Measurements from ENCODE around the gene DBP.

The DBP gene

GRCh38 chr19:48615231-48616040 lies 21.7 kb downstream of the DBP start:
- no peak overlapping the region for H2BK5ac ChIP-seq (ENCODE audit: low read depth, low read length, poor library complexity)

GRCh38 chr19:48614436-48615230 lies 22.5 kb downstream of the DBP start, which contains the start of gene FAM83E:
Gene FAM83E (minus strand): TSS chr19:48615076. CDS start chr19:48613372, 1,704 bp downstream.
- H3K4me3 ChIP-seq (ENCODE audit: low read depth, low read length): no peak within 1 kb of the TSS
- peak within 1 kb of the TSS; percentile 25 for H3K18ac ChIP-seq (ENCODE audit: low read length)
- H4K91ac ChIP-seq (ENCODE audit: low read depth, low read length): no peak within 1 kb of the TSS
- peaks cover 5 to 11% of the 10 kb centered on the region in 2 experiments for H3K4me1 ChIP-seq (ENCODE audit: control insufficient read depth in 1 of 2, insufficient read depth in 2 of 2, low read length in 2 of 2)
- H3K79me2 ChIP-seq (ENCODE audit: control insufficient read depth, insufficient read depth, low read length, poor library complexity): peaks cover 16% of the 10 kb centered on the region
- no peaks in the 10 kb centered on the region for H3K27me3 ChIP-seq (ENCODE audit: insufficient read depth, low read length)
- H3K27ac ChIP-seq (ENCODE audit: low read depth, low read length): peak within 1 kb of the TSS; percentile 13
- no peak within 1 kb of the TSS for H4K12ac ChIP-seq (ENCODE audit: low read depth, low read length)
- H3K9ac ChIP-seq (ENCODE audit: low read length): no peak within 1 kb of the TSS
- H3K4ac ChIP-seq (ENCODE audit: low read depth, low read length): no peak within 1 kb of the TSS
- H3K79me1 ChIP-seq (ENCODE audit: low read length): peaks cover 6% of the 10 kb centered on the region
- no peak within 1 kb of the TSS for H3K23ac ChIP-seq (ENCODE audit: low read length)
- H2BK120ac ChIP-seq (ENCODE audit: insufficient read depth, low read length, poor library complexity): no peak within 1 kb of the TSS
- H3K36me3 ChIP-seq (ENCODE audit: control insufficient read depth in 1 of 2, insufficient read depth in 2 of 2, low read length in 2 of 2): peaks cover 34 to 37% of the 10 kb centered on the region in 2 experiments
- DNase-seq: peak in 1 of 2 donors; percentile 53
- no peak within 1 kb of the TSS for H2BK12ac ChIP-seq (ENCODE audit: low read length)
- no CpG with 5 or more reads among the region's 31 CpGs for WGBS (ENCODE audit: extremely low coverage, insufficient coverage, insufficient read length)
- no peak within 1 kb of the TSS for H2AFZ ChIP-seq (ENCODE audit: insufficient read depth, low read length, poor library complexity)
- H3K4me2 ChIP-seq (ENCODE audit: low read length): no peak within 1 kb of the TSS
- no peak within 1 kb of the TSS for H2AK5ac ChIP-seq (ENCODE audit: low read length)
- H2BK5ac ChIP-seq (ENCODE audit: low read depth, low read length, poor library complexity): no peak within 1 kb of the TSS
- no peak within 1 kb of the TSS for H4K8ac ChIP-seq (ENCODE audit: low read depth, low read length)
- H3K9me3 ChIP-seq (ENCODE audit: insufficient read depth, low read depth, low read length): peaks cover 3% of the 10 kb centered on the region
- H3K14ac ChIP-seq (ENCODE audit: low read length): no peak within 1 kb of the TSS

More at GRCh38 chr19:48615231-48616040, 21.7 kb downstream of the DBP start:
- no peak overlapping the region for H2AK5ac ChIP-seq (ENCODE audit: low read length)
- no peak overlapping the region for H3K4me3 ChIP-seq (ENCODE audit: low read depth, low read length)
- no peak overlapping the region for H2AFZ ChIP-seq (ENCODE audit: insufficient read depth, low read length, poor library complexity)
- H3K79me2 ChIP-seq (ENCODE audit: control insufficient read depth, insufficient read depth, low read length, poor library complexity): peaks cover 16% of the 10 kb centered on the region
- no peak overlapping the region for H3K9ac ChIP-seq (ENCODE audit: low read length)
- H3K4me1 ChIP-seq (ENCODE audit: control insufficient read depth in 1 of 2, insufficient read depth in 2 of 2, low read length in 2 of 2): peaks cover 5 to 13% of the 10 kb centered on the region in 2 experiments
- H3K4ac ChIP-seq (ENCODE audit: low read depth, low read length): no peak overlapping the region
- H3K9me3 ChIP-seq (ENCODE audit: insufficient read depth, low read depth, low read length): peaks cover 2% of the 10 kb centered on the region
- H3K18ac ChIP-seq (ENCODE audit: low read length): peak overlapping the region; percentile 25
- no peak overlapping the region for H3K14ac ChIP-seq (ENCODE audit: low read length)
- no peaks in the 10 kb centered on the region for H3K27me3 ChIP-seq (ENCODE audit: insufficient read depth, low read length)
- H2BK120ac ChIP-seq (ENCODE audit: insufficient read depth, low read length, poor library complexity): no peak overlapping the region
- no peak overlapping the region for H4K91ac ChIP-seq (ENCODE audit: low read depth, low read length)
- no CpG with 5 or more reads among the region's 19 CpGs for WGBS (ENCODE audit: extremely low coverage, insufficient coverage, insufficient read length)
- H3K23ac ChIP-seq (ENCODE audit: low read length): no peak overlapping the region
- no peak overlapping the region for H4K8ac ChIP-seq (ENCODE audit: low read depth, low read length)
- no peak overlapping the region for H2BK12ac ChIP-seq (ENCODE audit: low read length)
- no peak overlapping the region for H3K4me2 ChIP-seq (ENCODE audit: low read length)
- no peak overlapping the region for H3K27ac ChIP-seq (ENCODE audit: low read depth, low read length)
- peaks cover 9% of the 10 kb centered on the region for H3K79me1 ChIP-seq (ENCODE audit: low read length)
- no peak overlapping the region for H4K12ac ChIP-seq (ENCODE audit: low read depth, low read length)
- no peak for DNase-seq
- H3K36me3 ChIP-seq (ENCODE audit: control insufficient read depth in 1 of 2, insufficient read depth in 2 of 2, low read length in 2 of 2): peaks cover 34 to 37% of the 10 kb centered on the region in 2 experiments

DNA sequence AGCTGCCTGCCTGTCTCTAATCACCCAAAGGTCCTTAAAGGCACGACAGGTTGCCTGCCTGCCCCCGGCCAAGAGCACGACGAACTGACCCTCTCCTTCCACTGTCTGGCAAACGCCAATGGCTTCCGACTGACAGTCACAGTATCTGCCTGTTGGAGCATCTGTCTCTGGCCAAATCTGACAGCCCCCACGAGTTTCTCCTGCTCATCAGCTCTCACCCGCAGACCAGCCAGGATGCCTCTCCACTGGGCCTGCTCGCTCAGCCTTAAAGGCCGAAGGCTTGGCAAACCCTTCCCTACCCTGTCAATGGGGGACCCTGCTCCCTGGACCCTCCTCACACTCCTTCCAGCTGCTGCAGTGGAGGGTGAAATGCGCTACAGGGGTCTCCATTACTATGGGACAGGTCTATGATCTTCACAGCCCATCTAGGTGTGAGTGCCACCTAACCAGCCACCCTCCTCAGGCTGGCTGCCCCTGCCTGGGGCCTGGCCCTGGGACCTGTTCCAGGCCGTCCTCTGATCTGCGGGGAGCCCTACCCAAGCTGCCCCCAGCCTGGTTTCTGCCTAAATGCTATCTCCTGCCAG lies 23.2 kb downstream of the DBP start:
- Histone ChIP-seq H4K91ac (ENCODE audit: low read depth, low read length) (no peak overlapping the region), H3K14ac (ENCODE audit: low read length) (no peak overlapping the region), H3K4ac (ENCODE audit: low read depth, low read length) (no peak overlapping the region), H3K4me3 (ENCODE audit: low read depth, low read length) (no peak overlapping the region), H2BK5ac (ENCODE audit: low read depth, low read length, poor library complexity) (no peak overlapping the region), H4K12ac (ENCODE audit: low read depth, low read length) (no peak overlapping the region), H3K4me1 (ENCODE audit: control insufficient read depth in 1 of 2, insufficient read depth in 2 of 2, low read length in 2 of 2) (peaks cover 5 to 10% of the 10 kb centered on the region in 2 experiments), H2AFZ (ENCODE audit: insufficient read depth, low read length, poor library complexity) (no peak overlapping the region), H3K9me3 (ENCODE audit: insufficient read depth, low read depth, low read length) (peaks cover 3% of the 10 kb centered on the region), H2BK120ac (ENCODE audit: insufficient read depth, low read length, poor library complexity) (no peak overlapping the region), H4K8ac (ENCODE audit: low read depth, low read length) (no peak overlapping the region), H3K27ac (ENCODE audit: low read depth, low read length) (peak overlapping the region; percentile 13), H3K79me1 (ENCODE audit: low read length) (peaks cover 5% of the 10 kb centered on the region), H3K27me3 (ENCODE audit: insufficient read depth, low read length) (no peaks in the 10 kb centered on the region), H3K79me2 (ENCODE audit: control insufficient read depth, insufficient read depth, low read length, poor library complexity) (peaks cover 16% of the 10 kb centered on the region), H3K36me3 (ENCODE audit: control insufficient read depth in 1 of 2, insufficient read depth in 2 of 2, low read length in 2 of 2) (peaks cover 34 to 37% of the 10 kb centered on the region in 2 experiments), H3K18ac (ENCODE audit: low read length) (no peak overlapping the region), H2BK12ac (ENCODE audit: low read length) (no peak overlapping the region), H3K4me2 (ENCODE audit: low read length) (no peak overlapping the region), H2AK5ac (ENCODE audit: low read length) (no peak overlapping the region), H3K23ac (ENCODE audit: low read length) (no peak overlapping the region), H3K9ac (ENCODE audit: low read length) (no peak overlapping the region)
- DNase-seq: no peak
- no CpG with 5 or more reads among the region's 13 CpGs for WGBS (ENCODE audit: extremely low coverage, insufficient coverage, insufficient read length)

DNA sequence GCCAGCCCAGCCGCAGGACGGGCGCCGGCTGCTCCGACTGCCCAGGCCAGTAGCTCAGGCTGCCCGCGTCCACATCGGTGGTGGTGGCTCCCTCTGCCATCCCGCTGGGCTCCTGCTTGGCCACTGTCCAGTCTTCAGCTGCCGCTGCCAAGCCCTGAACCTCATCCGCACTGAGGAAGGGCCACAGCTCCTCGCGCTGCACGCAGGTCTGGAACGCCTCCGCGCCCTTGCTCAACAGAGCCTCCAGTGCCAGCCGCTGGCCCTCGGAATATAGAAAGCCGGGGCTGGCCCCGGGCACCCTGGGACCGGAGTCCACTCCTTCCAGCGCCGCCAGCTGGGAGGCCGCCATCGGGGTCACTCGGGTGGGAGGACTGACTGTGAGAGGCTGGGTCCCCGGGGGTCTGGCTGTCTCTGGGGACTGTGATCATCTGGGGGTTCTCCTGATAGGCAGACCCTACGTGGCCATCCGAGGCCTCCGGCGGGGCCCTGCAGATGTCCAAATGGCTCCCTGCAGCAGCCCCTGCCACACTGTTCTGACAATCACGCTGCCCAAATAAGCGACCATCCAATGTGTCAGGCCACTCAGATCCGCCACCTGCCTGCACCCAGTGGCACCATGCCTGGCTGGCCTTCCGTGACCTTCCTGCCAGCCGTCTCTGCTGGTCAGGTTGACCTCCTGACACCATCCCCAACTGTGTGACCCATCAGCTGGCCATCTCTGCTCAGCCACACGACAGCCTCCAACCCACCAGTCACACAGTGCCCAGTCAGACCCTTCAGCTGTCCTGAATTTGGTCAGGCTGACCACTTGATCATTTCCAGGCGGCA lies 23.9 kb downstream of the DBP start:
- no peak overlapping the region for H3K27ac ChIP-seq (ENCODE audit: low read depth, low read length)
- H3K23ac ChIP-seq (ENCODE audit: low read length): no peak overlapping the region
- H3K79me2 ChIP-seq (ENCODE audit: control insufficient read depth, insufficient read depth, low read length, poor library complexity): peaks cover 9% of the 10 kb centered on the region
- no peak overlapping the region for H3K14ac ChIP-seq (ENCODE audit: low read length)
- H3K4ac ChIP-seq (ENCODE audit: low read depth, low read length): no peak overlapping the region
- H2BK120ac ChIP-seq (ENCODE audit: insufficient read depth, low read length, poor library complexity): no peak overlapping the region
- DNase-seq: no peak
- H3K4me2 ChIP-seq (ENCODE audit: low read length): no peak overlapping the region
- H4K91ac ChIP-seq (ENCODE audit: low read depth, low read length): no peak overlapping the region
- H3K4me3 ChIP-seq (ENCODE audit: low read depth, low read length): no peak overlapping the region
- H3K9me3 ChIP-seq (ENCODE audit: insufficient read depth, low read depth, low read length): peaks cover 3% of the 10 kb centered on the region
- H3K9ac ChIP-seq (ENCODE audit: low read length): no peak overlapping the region
- no peaks in the 10 kb centered on the region for H3K79me1 ChIP-seq (ENCODE audit: low read length)
- no peaks in the 10 kb centered on the region for H3K27me3 ChIP-seq (ENCODE audit: insufficient read depth, low read length)
- H3K4me1 ChIP-seq (ENCODE audit: control insufficient read depth in 1 of 2, insufficient read depth in 2 of 2, low read length in 2 of 2): peaks cover 5 to 10% of the 10 kb centered on the region in 2 experiments
- H3K18ac ChIP-seq (ENCODE audit: low read length): no peak overlapping the region
- no peak overlapping the region for H2AK5ac ChIP-seq (ENCODE audit: low read length)
- no peak overlapping the region for H2AFZ ChIP-seq (ENCODE audit: insufficient read depth, low read length, poor library complexity)
- no peak overlapping the region for H2BK12ac ChIP-seq (ENCODE audit: low read length)
- no CpG with 5 or more reads among the region's 39 CpGs for WGBS (ENCODE audit: extremely low coverage, insufficient coverage, insufficient read length)
- no peak overlapping the region for H2BK5ac ChIP-seq (ENCODE audit: low read depth, low read length, poor library complexity)
- H3K36me3 ChIP-seq (ENCODE audit: control insufficient read depth in 1 of 2, insufficient read depth in 2 of 2, low read length in 2 of 2): peaks cover 34 to 37% of the 10 kb centered on the region in 2 experiments
- H4K12ac ChIP-seq (ENCODE audit: low read depth, low read length): no peak overlapping the region
- H4K8ac ChIP-seq (ENCODE audit: low read depth, low read length): no peak overlapping the region

Measured in trophoblast cell (in vitro differentiated cells and primary cell).